CD14-positive monocyte (primary cell): ENCODE measurements around the gene TIMP1. TPM values are rescaled to one million over a fixed set of nuclear protein-coding genes. Genes with fewer than 3 reads are reported as not detected.

Experiments used
- DNase-seq, 3 donors: peaks; one replicate each; pipeline ENCODE4 v3.0.0-alpha.2; 2011 to 2022
- H2AFZ ChIP-seq: 2 replicates; pipeline ENCODE4 v1.6.0; 2012; ENCODE audit warnings: mild to moderate bottlenecking, low read depth, low read length, inconsistent platforms; ENCODE audit not compliant: insufficient read depth, poor library complexity, severe bottlenecking
- H3K27ac ChIP-seq, 2 donors: 1 replicate in 1 of 2; 2 replicates in 1 of 2; pipeline ENCODE4 v1.5.1; 2012 to 2013; ENCODE audit warnings: low read length in 2 of 2, control low read depth in 1 of 2, inconsistent platforms in 1 of 2, low read depth in 1 of 2, mild to moderate bottlenecking in 1 of 2
- H3K27me3 ChIP-seq, 2 donors: one replicate each; pipeline versions ENCODE4 v1.6.0 to v1.6.1; 2011 to 2013; ENCODE audit warnings: low read length in 2 of 2; ENCODE audit not compliant: control insufficient read depth in 2 of 2, insufficient read depth in 2 of 2
- H3K36me3 ChIP-seq, 2 donors: replicated peaks in 1 of 2; 1 replicate in 1 of 2; 2 replicates in 1 of 2; pipeline versions ENCODE4 v1.5.1 to v1.6.1; 2012 to 2013; ENCODE audit warnings: low read length in 2 of 2, control low read depth in 1 of 2, inconsistent platforms in 1 of 2, mild to moderate bottlenecking in 1 of 2; ENCODE audit not compliant: insufficient read depth in 2 of 2, control insufficient read depth in 1 of 2
- H3K4me1 ChIP-seq, 2 donors: 1 replicate in 1 of 2; 2 replicates in 1 of 2; pipeline versions ENCODE4 v1.5.1 to v1.6.1; 2012 to 2013; ENCODE audit warnings: low read length in 2 of 2, control low read depth in 1 of 2, inconsistent platforms in 1 of 2, mild to moderate bottlenecking in 1 of 2, moderate library complexity in 1 of 2; ENCODE audit not compliant: insufficient read depth in 2 of 2, control insufficient read depth in 1 of 2
- H3K4me2 ChIP-seq: replicated peaks from 2 replicates; pipeline ENCODE3; 2012; ENCODE audit warnings: low read length, moderate library complexity, mild to moderate bottlenecking; ENCODE audit not compliant: poor library complexity, severe bottlenecking; ENCODE audit errors: extremely low read depth
- H3K4me3 ChIP-seq, 3 experiments: fragments of 200-600 bp in 1 of 3; sonication (generic) in 1 of 3; replicated peaks in 1 of 3; 1 replicate in 2 of 3; 2 replicates in 1 of 3; pipeline ENCODE4 v1.5.1; 2011 to 2013; ENCODE audit warnings: low read length in 3 of 3, mild to moderate bottlenecking in 3 of 3, control low read depth in 2 of 3, low read depth in 2 of 3, inconsistent platforms in 1 of 3, moderate library complexity in 1 of 3
- H3K79me2 ChIP-seq: 2 replicates; pipeline ENCODE4 v1.6.0; 2012; ENCODE audit warnings: mild to moderate bottlenecking, control low read depth, inconsistent platforms, low read length, moderate library complexity; ENCODE audit not compliant: insufficient read depth
- H3K9ac ChIP-seq: 2 replicates; pipeline ENCODE4 v1.6.0; 2017; ENCODE audit warnings: low read length, mild to moderate bottlenecking; ENCODE audit not compliant: insufficient read depth, poor library complexity, severe bottlenecking
- H3K9me3 ChIP-seq, 2 donors: replicated peaks in 1 of 2; 1 replicate in 1 of 2; 2 replicates in 1 of 2; pipeline versions ENCODE4 v1.5.1 to v1.6.1; 2012 to 2013; ENCODE audit warnings: low read length in 2 of 2, control low read depth in 1 of 2; ENCODE audit not compliant: control insufficient read depth in 1 of 2, insufficient read depth in 1 of 2
- H4K20me1 ChIP-seq: 2 replicates; pipeline ENCODE4 v1.6.0; 2012; ENCODE audit warnings: mild to moderate bottlenecking, low read length, control low read depth, moderate library complexity; ENCODE audit not compliant: insufficient read depth
- H3K27ac Mint-ChIP-seq, 7 donors: one replicate each; pipeline ENCODE4 v1.8.0; 2020; ENCODE audit warnings: mild to moderate bottlenecking in 7 of 7, mixed read lengths in 7 of 7, moderate library complexity in 6 of 7, inconsistent platforms in 2 of 7
- H3K27me3 Mint-ChIP-seq, 3 donors: one replicate each; pipeline ENCODE4 v1.8.0; 2021 to 2022; ENCODE audit warnings: low read depth in 3 of 3, mild to moderate bottlenecking in 3 of 3, mixed read lengths in 3 of 3, moderate library complexity in 3 of 3, inconsistent platforms in 1 of 3
- H3K36me3 Mint-ChIP-seq, 2 donors: one replicate each; pipeline ENCODE4 v1.8.0; 2020; ENCODE audit warnings: mixed read lengths in 2 of 2, inconsistent platforms in 1 of 2, mild to moderate bottlenecking in 1 of 2
- H3K4me1 Mint-ChIP-seq: one replicate; pipeline ENCODE4 v1.8.0; 2020; ENCODE audit warnings: mild to moderate bottlenecking, mixed read lengths
- H3K4me3 Mint-ChIP-seq, 2 donors: one replicate each; pipeline ENCODE4 v1.8.0; 2020; ENCODE audit warnings: mild to moderate bottlenecking in 2 of 2, mixed read lengths in 2 of 2, moderate library complexity in 1 of 2
- H3K9me3 Mint-ChIP-seq, 7 donors: one replicate each; pipeline ENCODE4 v1.8.0; 2020 to 2022; ENCODE audit warnings: mixed read lengths in 7 of 7, mild to moderate bottlenecking in 6 of 7, moderate library complexity in 6 of 7, inconsistent platforms in 2 of 7
- CTCF ChIP-seq: fragments of 200-600 bp; IDR thresholded peaks from one replicate; pipeline ENCODE4 v1.8.0; 2022; ENCODE audit warnings: antibody characterized with exemption, mild to moderate bottlenecking
- WGBS: methylation state at CpG from one replicate; pipeline ENCODE4 v1.1.5; 2013; ENCODE audit warnings: missing lambda C conversion rate; ENCODE audit not compliant: insufficient coverage; 5-methylcytosine and 5-hydroxymethylcytosine counted together
- intact Hi-C, 2 donors: fragments of 100-400 bp; cut with micrococcal nuclease; formaldehyde crosslinking; loops; one replicate each; pipeline versions ENCODE4 v1.15.0 to v1.15.1; 2023
- polyA plus RNA-seq, 3 donors: library from polyadenylated mRNA; depleted of rRNA in 1 of 3; unstranded in 2 of 3; stranded (reverse) in 1 of 3; fragments of 300-500 nt in 2 of 3; fragments of >200 nt in 1 of 3; fragmentation: Illumina TruSeq in 2 of 3; gene quantifications; 1 replicate in 2 of 3; 2 replicates in 1 of 3; pipeline ENCODE4 v1.2.3, GENCODE V29; 2012 to 2021

The TIMP1 gene
- polyA plus RNA-seq, 3 donors = 591 to 682 (median 632) TPM

- 90% methylated on average over 6 of the region's 11 CpGs for WGBS
- peaks cover 13% of the 10 kb centered on the region for H4K20me1 ChIP-seq
- H3K27me3 ChIP-seq = no peaks in the 10 kb centered on the region
- Mint-ChIP-seq H3K4me1 (peaks cover 25% of the 10 kb centered on the region), H3K27ac (peak overlapping the region in 1 of 7 donors; percentile 50), H3K9me3 (peaks cover 0 to 9% (median 0%) of the 10 kb centered on the region in 7 donors), H3K36me3 (peaks cover 72 to 73% of the 10 kb centered on the region in 2 donors), H3K4me3 (no peak overlapping the region), H3K27me3 (peaks cover 0 to 3% (median 2%) of the 10 kb centered on the region in 3 donors)
- peaks cover 25% of the 10 kb centered on the region for H3K79me2 ChIP-seq
- no peak overlapping the region for H3K9ac ChIP-seq
- H3K27ac ChIP-seq = no peak overlapping the region
- H2AFZ ChIP-seq = no peak overlapping the region
- H3K4me2 ChIP-seq = no peak overlapping the region
- intact Hi-C loops = no loop called here
- H3K4me3 ChIP-seq = no peak overlapping the region
- H3K4me1 ChIP-seq = peaks cover 25 to 27% of the 10 kb centered on the region in 2 donors
- no peaks in the 10 kb centered on the region for H3K9me3 ChIP-seq
- no peak for DNase-seq
- peaks cover 66 to 80% of the 10 kb centered on the region in 2 donors for H3K36me3 ChIP-seq
- TF ChIP-seq CTCF = no peak
These were observed 15.4 kb upstream of the TIMP1 start for GRCh38 chrX:47566841-47567240.

GRCh38 chrX:47568656-47569295, 13.5 kb upstream of the TIMP1 start:
- Histone ChIP-seq H3K79me2 (peaks cover 11% of the 10 kb centered on the region), H3K4me1 (peaks cover 17 to 22% of the 10 kb centered on the region in 2 donors), H3K9me3 (no peaks in the 10 kb centered on the region), H4K20me1 (peaks cover 5% of the 10 kb centered on the region), H3K9ac (no peak overlapping the region), H3K4me2 (no peak overlapping the region), H3K27ac (no peak overlapping the region), H2AFZ (no peak overlapping the region), H3K36me3 (peaks cover 60 to 73% of the 10 kb centered on the region in 2 donors), H3K4me3 (no peak overlapping the region), H3K27me3 (peaks cover 0 to 6% of the 10 kb centered on the region in 2 donors)
- Mint-ChIP-seq H3K4me3 (no peak overlapping the region), H3K27me3 (peaks cover 8 to 18% (median 9%) of the 10 kb centered on the region in 3 donors), H3K9me3 (peaks cover 0 to 12% (median 5%) of the 10 kb centered on the region in 7 donors), H3K4me1 (peaks cover 25% of the 10 kb centered on the region), H3K36me3 (peaks cover 72 to 75% of the 10 kb centered on the region in 2 donors), H3K27ac (peak overlapping the region in 3 of 7 donors; percentile 40 to 73 (median 50))
- peak; percentile 63 for TF ChIP-seq CTCF
- DNase-seq = peak in 2 of 3 donors; percentile 17 to 36
- intact Hi-C loops = no loop called here
- WGBS = 100% methylated on average over 4 of the region's 13 CpGs
